H9 (cell line): ENCODE data around the gene IP6K2. TPM values are rescaled to one million over a fixed set of nuclear protein-coding genes. Genes with fewer than 3 reads are reported as not detected.

Experiments used
- DNase-seq: peaks from one replicate; pipeline ENCODE4 v3.0.0-alpha.2; 2017
- H2AFZ ChIP-seq: one replicate; pipeline ENCODE4 v1.6.1; 2013; ENCODE audit warnings: mild to moderate bottlenecking, low read length, control low read depth, moderate library complexity
- H2AK5ac ChIP-seq: 2 replicates; pipeline ENCODE4 v1.6.1; 2013; ENCODE audit warnings: low read length, control low read depth, mixed read lengths; ENCODE audit not compliant: insufficient read length
- H2BK120ac ChIP-seq: one replicate; pipeline ENCODE4 v1.6.1; 2013; ENCODE audit warnings: low read depth, mild to moderate bottlenecking, low read length, control low read depth, inconsistent platforms; ENCODE audit not compliant: poor library complexity, severe bottlenecking
- H2BK12ac ChIP-seq: 2 replicates; pipeline ENCODE4 v1.6.1; 2013; ENCODE audit warnings: low read length, control low read depth, mixed read lengths, low read depth; ENCODE audit not compliant: insufficient read length
- H2BK15ac ChIP-seq: 2 replicates; pipeline ENCODE4 v1.6.1; 2013; ENCODE audit warnings: low read depth, low read length, control low read depth
- H2BK20ac ChIP-seq: one replicate; pipeline ENCODE4 v1.6.1; 2013; ENCODE audit warnings: low read depth, mild to moderate bottlenecking, low read length, control low read depth, inconsistent platforms; ENCODE audit not compliant: poor library complexity, severe bottlenecking
- H2BK5ac ChIP-seq: 2 replicates; pipeline ENCODE4 v1.6.1; 2013; ENCODE audit warnings: low read length, control low read depth, mixed read lengths; ENCODE audit not compliant: insufficient read length
- H3K14ac ChIP-seq: 2 replicates; pipeline ENCODE4 v1.6.1; 2013; ENCODE audit warnings: low read length, control low read depth; ENCODE audit not compliant: insufficient read depth
- H3K18ac ChIP-seq: 2 replicates; pipeline ENCODE4 v1.6.1; 2013; ENCODE audit warnings: low read depth, mild to moderate bottlenecking, mixed read lengths, low read length, control low read depth; ENCODE audit not compliant: insufficient read length
- H3K23ac ChIP-seq: 2 replicates; pipeline ENCODE4 v1.6.1; 2013; ENCODE audit warnings: low read length, control low read depth, mixed read lengths, low read depth; ENCODE audit not compliant: insufficient read length
- H3K23me2 ChIP-seq: 2 replicates; pipeline ENCODE4 v1.6.1; 2013; ENCODE audit warnings: low read depth, mild to moderate bottlenecking, mixed read lengths, low read length, control low read depth; ENCODE audit not compliant: insufficient read length, poor library complexity, severe bottlenecking
- H3K27ac ChIP-seq: 2 replicates; pipeline ENCODE4 v1.5.1; 2013; ENCODE audit warnings: low read length, control low read depth, mixed read lengths, low read depth; ENCODE audit not compliant: insufficient read length
- H3K27me3 ChIP-seq: 2 replicates; pipeline ENCODE4 v1.6.1; 2013; ENCODE audit warnings: low read length, control low read depth, inconsistent platforms; ENCODE audit not compliant: insufficient read depth
- H3K4ac ChIP-seq: 2 replicates; pipeline ENCODE4 v1.6.1; 2013; ENCODE audit warnings: low read depth, mild to moderate bottlenecking, control low read depth, inconsistent platforms, low read length, moderate library complexity
- H3K4me1 ChIP-seq: 2 replicates; pipeline ENCODE4 v1.6.1; 2013; ENCODE audit warnings: low read length, control low read depth, inconsistent platforms; ENCODE audit not compliant: insufficient read depth
- H3K4me2 ChIP-seq: 2 replicates; pipeline ENCODE4 v1.6.1; 2013; ENCODE audit warnings: low read length, control low read depth, mixed read lengths; ENCODE audit not compliant: insufficient read length, insufficient read depth
- H3K56ac ChIP-seq: 2 replicates; pipeline ENCODE4 v1.6.1; 2013; ENCODE audit warnings: low read depth, mild to moderate bottlenecking, mixed read lengths, low read length, control low read depth; ENCODE audit not compliant: insufficient read length
- H3K79me1 ChIP-seq: 2 replicates; pipeline ENCODE4 v1.6.1; 2013; ENCODE audit warnings: low read depth, mild to moderate bottlenecking, moderate library complexity, low read length, control low read depth, inconsistent platforms; ENCODE audit not compliant: insufficient read depth, poor library complexity, severe bottlenecking
- H3K79me2 ChIP-seq: 2 replicates; pipeline ENCODE4 v1.6.1; 2013; ENCODE audit warnings: low read length, control low read depth, inconsistent platforms; ENCODE audit not compliant: insufficient read depth
- H3K9ac ChIP-seq: 2 replicates; pipeline ENCODE4 v1.6.1; 2013; ENCODE audit warnings: low read length, control low read depth, mixed read lengths; ENCODE audit not compliant: insufficient read length; ENCODE audit errors: extremely low read depth
- H3K9me3 ChIP-seq: one replicate; pipeline ENCODE4 v1.6.1; 2013; ENCODE audit warnings: low read depth, low read length, inconsistent platforms; ENCODE audit not compliant: control insufficient read depth
- H3T11ph ChIP-seq: one replicate; pipeline ENCODE4 v1.6.1; 2013; ENCODE audit warnings: mild to moderate bottlenecking, low read length, control low read depth, inconsistent platforms
- H4K20me1 ChIP-seq: one replicate; pipeline ENCODE4 v1.6.1; 2013; ENCODE audit not compliant: control insufficient read depth, insufficient read length, insufficient read depth
- H4K5ac ChIP-seq: 2 replicates; pipeline ENCODE4 v1.6.1; 2013; ENCODE audit warnings: low read depth, mild to moderate bottlenecking, mixed read lengths, low read length, control low read depth; ENCODE audit not compliant: insufficient read length
- H4K8ac ChIP-seq: replicated peaks from 2 replicates; pipeline ENCODE4 v1.6.1; 2013; ENCODE audit warnings: low read length, control low read depth, mixed read lengths, low read depth; ENCODE audit not compliant: insufficient read length
- H4K91ac ChIP-seq: 2 replicates; pipeline ENCODE4 v1.6.1; 2013; ENCODE audit warnings: low read depth, mild to moderate bottlenecking, moderate library complexity, mixed read lengths, low read length, control low read depth; ENCODE audit not compliant: insufficient read length
- H3K27ac Mint-ChIP-seq, 3 experiments: 2 replicates in 2 of 3; 3 replicates in 1 of 3; pipeline ENCODE4 v1.8.0; 2020 to 2021; ENCODE audit warnings: mixed read lengths in 3 of 3, mild to moderate bottlenecking in 1 of 3, moderate library complexity in 1 of 3
- H3K27me3 Mint-ChIP-seq: 2 replicates; pipeline ENCODE4 v1.8.0; 2021; ENCODE audit warnings: low read depth, mild to moderate bottlenecking, moderate library complexity, mixed read lengths
- H3K36me3 Mint-ChIP-seq, 3 experiments: 2 replicates in 2 of 3; 3 replicates in 1 of 3; pipeline ENCODE4 v1.8.0; 2020 to 2021; ENCODE audit warnings: low read depth in 3 of 3, mixed read lengths in 3 of 3; ENCODE audit not compliant: insufficient read depth in 1 of 3
- H3K4me1 Mint-ChIP-seq, 2 experiments: 2 replicates each; pipeline ENCODE4 v1.8.0; 2020; ENCODE audit warnings: mixed read lengths in 2 of 2
- H3K4me3 Mint-ChIP-seq, 2 experiments: 2 replicates in 1 of 2; 3 replicates in 1 of 2; pipeline ENCODE4 v1.8.0; 2020 to 2021; ENCODE audit warnings: mild to moderate bottlenecking in 2 of 2, mixed read lengths in 2 of 2, moderate library complexity in 1 of 2
- H3K9me3 Mint-ChIP-seq, 2 experiments: 2 replicates in 1 of 2; 3 replicates in 1 of 2; pipeline ENCODE4 v1.8.0; 2020; ENCODE audit warnings: mild to moderate bottlenecking in 2 of 2, mixed read lengths in 2 of 2, moderate library complexity in 1 of 2
- WGBS: extraction: QIAGEN DNeasy Blood & Tissue Kit; methylation state at CpG from one replicate; pipeline ENCODE4 v1.1.7; 2013; ENCODE audit warnings: missing lambda C conversion rate, low lambda C conversion rate, mixed read lengths; ENCODE audit not compliant: insufficient read length; ENCODE audit errors: extremely low coverage; 5-methylcytosine and 5-hydroxymethylcytosine counted together
- total RNA-seq: library from RNA; stranded (reverse); gene quantifications from 2 replicates; pipeline ENCODE4 v1.2.1, GENCODE V29; 2021
- TF ChIP-seq, protein P1 (sequence below): fragments of 200-600 bp; sonication (generic); conservative IDR thresholded peaks from 3 replicates; pipeline ENCODE4 v1.8.0; 2021; ENCODE audit warnings: antibody characterized with exemption, mild to moderate bottlenecking

The IP6K2 gene
- total RNA-seq, 1 experiment from 2014 or later = 94.7 TPM

DNA sequence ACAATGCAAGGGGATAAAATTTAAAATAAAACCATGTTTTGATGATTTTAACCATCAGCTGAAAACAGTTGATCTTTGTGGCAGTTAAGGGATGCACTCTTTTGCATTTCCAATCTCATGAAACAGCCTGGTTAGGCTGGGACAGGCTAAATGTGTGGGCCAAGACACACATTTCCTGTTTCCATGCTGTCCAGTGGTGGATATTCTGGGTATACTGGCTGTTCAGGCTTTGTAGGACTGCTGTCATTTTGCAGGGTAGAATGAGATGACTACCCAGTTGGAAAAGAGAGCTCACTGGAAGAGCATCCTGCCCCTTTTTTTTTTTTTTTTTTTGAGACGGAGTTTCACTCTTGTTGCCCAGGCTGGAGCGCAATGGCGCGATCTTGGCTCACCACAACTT, 42.0 kb upstream of the IP6K2 start:
- H3T11ph ChIP-seq = no peak overlapping the region
- no peak overlapping the region for H3K4me3 Mint-ChIP-seq
- no CpG with 5 or more reads among the region's 4 CpGs for WGBS

More for the DNA sequence above, 42.0 kb upstream of the IP6K2 start:
- H4K8ac ChIP-seq = no peak overlapping the region
- H2BK5ac ChIP-seq = no peak overlapping the region
- no peak overlapping the region for H4K5ac ChIP-seq
- H2AFZ ChIP-seq = no peak overlapping the region
- no peaks in the 10 kb centered on the region for H3K23me2 ChIP-seq
- no peaks in the 10 kb centered on the region for H3K79me1 ChIP-seq
- H2BK20ac ChIP-seq = no peak overlapping the region
- H3K56ac ChIP-seq = no peak overlapping the region
- Mint-ChIP-seq H3K36me3 (peaks cover 0 to 5% (median under 1%) of the 10 kb centered on the region in 3 experiments; a peak in 1 of 7 replicates), H3K27me3 (no peaks in the 10 kb centered on the region), H3K27ac (no peak overlapping the region), H3K9me3 (no peaks in the 10 kb centered on the region), H3K4me1 (no peaks in the 10 kb centered on the region)
- H2AK5ac ChIP-seq = no peak overlapping the region
- H3K18ac ChIP-seq = no peak overlapping the region
- no peak overlapping the region for H3K4me2 ChIP-seq
- H3K14ac ChIP-seq = no peak overlapping the region
- no peak overlapping the region for H3K23ac ChIP-seq
- TF ChIP-seq, protein P1, sequence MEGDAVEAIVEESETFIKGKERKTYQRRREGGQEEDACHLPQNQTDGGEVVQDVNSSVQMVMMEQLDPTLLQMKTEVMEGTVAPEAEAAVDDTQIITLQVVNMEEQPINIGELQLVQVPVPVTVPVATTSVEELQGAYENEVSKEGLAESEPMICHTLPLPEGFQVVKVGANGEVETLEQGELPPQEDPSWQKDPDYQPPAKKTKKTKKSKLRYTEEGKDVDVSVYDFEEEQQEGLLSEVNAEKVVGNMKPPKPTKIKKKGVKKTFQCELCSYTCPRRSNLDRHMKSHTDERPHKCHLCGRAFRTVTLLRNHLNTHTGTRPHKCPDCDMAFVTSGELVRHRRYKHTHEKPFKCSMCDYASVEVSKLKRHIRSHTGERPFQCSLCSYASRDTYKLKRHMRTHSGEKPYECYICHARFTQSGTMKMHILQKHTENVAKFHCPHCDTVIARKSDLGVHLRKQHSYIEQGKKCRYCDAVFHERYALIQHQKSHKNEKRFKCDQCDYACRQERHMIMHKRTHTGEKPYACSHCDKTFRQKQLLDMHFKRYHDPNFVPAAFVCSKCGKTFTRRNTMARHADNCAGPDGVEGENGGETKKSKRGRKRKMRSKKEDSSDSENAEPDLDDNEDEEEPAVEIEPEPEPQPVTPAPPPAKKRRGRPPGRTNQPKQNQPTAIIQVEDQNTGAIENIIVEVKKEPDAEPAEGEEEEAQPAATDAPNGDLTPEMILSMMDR = no peak
- H2BK12ac ChIP-seq = no peak overlapping the region
- H3K9ac ChIP-seq = no peak overlapping the region
- H4K91ac ChIP-seq = no peak overlapping the region
- H3K4ac ChIP-seq = no peak overlapping the region
- H3K9me3 ChIP-seq = no peaks in the 10 kb centered on the region
- H3K79me2 ChIP-seq = no peaks in the 10 kb centered on the region
- no peak overlapping the region for H2BK15ac ChIP-seq
- no peaks in the 10 kb centered on the region for H4K20me1 ChIP-seq
- no peak overlapping the region for H2BK120ac ChIP-seq
- DNase-seq = no peak
- H3K4me1 ChIP-seq = no peaks in the 10 kb centered on the region
- H3K27ac ChIP-seq = no peak overlapping the region
- no peaks in the 10 kb centered on the region for H3K27me3 ChIP-seq
